Lung microvascular endothelial cell (primary cell): ENCODE data around the gene SNU13. TPM values are rescaled to one million over a fixed set of nuclear protein-coding genes. Genes with fewer than 3 reads are reported as not detected.
"Not testable (repeated sequence)": the region's sequence is repeated elsewhere in the genome, so short reads cannot be mapped to it uniquely, and the experiment has no call there.

Experiments used
- DNase-seq, 2 donors: peaks; one replicate each; pipeline versions ENCODE4 v3.0.0 to v3.0.0-alpha.2; 2010; ENCODE audit warnings: low read depth in 2 of 2
- total RNA-seq: library from RNA; depleted of rRNA; stranded (reverse); fragments of >200 nt; gene quantifications from 2 replicates; pipeline ENCODE4 v1.2.1, GENCODE V29; 2014

Gene SNU13
- total RNA-seq = 58.0 and 77.6 TPM in 2 replicates

- DNase-seq = peak; percentile 96 to 98
Observed at GRCh38 chr22:41688365-41689211, at the start of gene SNU13. Gene SNU13 (minus strand): TSS chr22:41688867. CDS start chr22:41688796, 71 bp downstream.

GRCh38 chr22:41733241-41733640 is 44.6 kb upstream of the SNU13 start:
- not testable (repeated sequence) for DNase-seq

GRCh38 chr22:41732096-41732772 is 43.6 kb upstream of the SNU13 start:
- DNase-seq = no peak

DNA sequence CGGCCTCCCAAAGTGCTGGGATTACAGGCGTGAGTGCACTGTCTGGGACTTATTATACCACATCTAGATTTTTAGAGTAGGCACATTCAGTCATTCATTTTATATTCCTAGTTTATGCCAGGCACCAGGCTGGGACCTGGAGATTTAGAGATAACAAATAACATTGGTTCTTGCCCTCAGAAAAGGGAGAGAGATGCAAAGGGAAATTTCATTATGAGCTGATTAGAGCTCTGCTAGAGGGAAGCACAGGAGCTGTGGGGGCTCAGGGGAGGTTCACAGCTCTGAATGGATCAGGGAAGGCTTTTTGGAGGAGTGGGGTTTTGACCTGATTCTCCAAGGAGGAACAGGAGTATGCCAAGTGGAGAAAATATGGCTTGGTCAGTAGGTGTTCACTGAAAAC is 42.9 kb upstream of the SNU13 start:
- DNase-seq = no peak

- no peak for DNase-seq
Observed at GRCh38 chr22:41725510-41726110, 36.9 kb upstream of the SNU13 start.

DNA sequence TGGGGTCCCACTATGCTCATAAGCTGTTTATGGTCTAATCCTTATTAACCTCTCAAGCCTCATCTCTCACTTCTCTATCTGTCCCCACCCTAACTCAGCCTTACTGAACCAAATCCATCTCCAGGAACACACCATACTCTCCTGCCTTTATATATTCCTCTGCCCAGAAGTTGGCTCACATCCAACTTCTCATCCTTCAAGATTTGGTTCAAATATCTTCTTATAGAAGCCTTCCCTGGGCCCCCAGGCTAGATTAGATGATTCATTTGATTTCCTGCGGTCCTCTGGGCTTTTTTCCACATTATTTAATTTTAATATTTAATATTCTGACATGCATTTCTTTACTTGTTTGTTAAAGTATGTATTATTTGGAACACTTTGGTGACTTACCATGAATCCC is 33.8 kb upstream of the SNU13 start:
- no peak for DNase-seq

DNA sequence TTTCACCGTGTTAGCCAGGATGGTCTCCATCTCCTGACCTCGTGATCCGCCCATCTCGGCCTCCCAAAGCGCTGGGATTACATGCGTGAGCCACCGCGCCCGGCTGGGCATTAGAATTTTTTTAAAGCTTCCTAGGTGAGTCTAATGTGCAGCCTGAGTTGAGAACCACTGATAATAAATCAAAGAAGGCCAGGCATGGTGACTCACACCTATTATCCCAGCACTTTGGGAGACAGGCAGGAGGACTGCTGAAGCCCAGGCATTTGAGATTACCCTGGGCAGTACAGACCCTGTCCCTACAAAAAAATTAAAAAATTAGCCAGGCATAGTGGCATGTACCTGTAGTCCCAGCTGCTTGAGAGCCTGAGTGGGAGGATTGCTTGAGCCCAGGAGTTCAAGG is 24.3 kb upstream of the SNU13 start:
- no peak for DNase-seq

DNA sequence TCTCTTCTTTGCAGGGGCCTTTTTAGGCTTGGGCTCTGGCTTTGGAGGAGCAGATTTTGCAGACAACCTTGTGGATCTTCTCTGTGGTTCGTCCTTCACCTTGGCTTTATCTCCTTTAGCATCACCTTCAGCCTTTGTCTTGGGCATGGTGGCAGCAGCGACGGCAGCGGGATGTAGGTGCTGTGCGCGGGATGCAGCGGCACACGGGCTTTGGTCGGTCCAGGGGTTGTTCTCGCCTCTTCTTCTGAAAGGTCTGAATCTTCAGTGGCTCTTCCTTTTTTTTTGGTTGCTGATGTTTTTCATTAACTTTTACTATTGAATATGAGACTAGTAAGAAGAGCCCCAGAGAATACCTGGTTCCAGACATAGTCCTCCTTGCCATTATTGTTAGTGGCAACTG is 20.7 kb upstream of the SNU13 start:
- no peak for DNase-seq

- DNase-seq = no peak
Observed at GRCh38 chr22:41702763-41703162, 14.1 kb upstream of the SNU13 start.

GRCh38 chr22:41700108-41700364 is 11.4 kb upstream of the SNU13 start:
- DNase-seq = no peak

DNA sequence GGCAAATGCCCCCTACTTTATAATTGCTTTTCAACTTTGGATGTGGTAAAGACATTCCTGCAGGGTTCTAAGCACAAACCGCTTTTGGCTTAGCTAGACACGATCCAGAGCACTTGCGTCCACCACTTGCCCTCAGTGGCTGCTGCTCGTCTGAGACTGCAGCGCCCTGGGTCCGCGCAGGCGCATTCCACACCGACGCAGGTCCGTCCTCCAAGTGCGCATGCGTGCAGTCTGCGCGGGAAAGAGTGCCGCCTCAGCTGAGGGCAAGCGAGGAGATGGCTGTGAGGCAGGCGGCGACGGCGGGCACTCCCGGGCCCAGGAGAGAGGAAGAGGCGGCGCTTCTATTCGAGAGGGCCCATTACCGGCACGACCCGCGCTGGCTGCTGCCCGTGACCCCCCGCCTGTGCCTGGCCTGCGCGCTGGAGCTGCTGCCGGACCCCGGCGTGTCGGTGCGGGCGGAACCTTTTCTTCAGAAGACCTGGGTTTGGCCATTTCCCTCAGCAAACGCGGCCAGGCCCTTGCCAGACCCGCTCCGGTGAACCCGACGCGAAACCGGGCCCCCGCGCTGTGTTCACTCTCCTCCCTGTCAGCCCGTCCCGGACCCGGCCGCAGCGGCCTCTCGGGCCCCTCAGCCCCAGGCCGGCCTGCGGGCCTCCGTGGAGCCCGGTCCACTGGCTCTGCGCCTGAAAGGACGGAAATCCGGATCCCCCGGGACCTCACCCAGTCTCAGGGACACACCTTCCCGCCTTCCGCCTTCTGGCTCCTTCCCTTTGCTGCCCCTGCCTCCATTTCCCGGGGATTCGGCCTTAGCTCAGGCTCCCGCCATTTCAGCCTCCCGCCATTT is 10.8 kb upstream of the SNU13 start, which contains the start of gene MEI1:
MEI1 (plus strand) TSS at position 240 of the 844 bp plus-strand sequence; CDS start at position 276, 36 bp downstream.
- DNase-seq = peak; percentile 71 to 88

DNA sequence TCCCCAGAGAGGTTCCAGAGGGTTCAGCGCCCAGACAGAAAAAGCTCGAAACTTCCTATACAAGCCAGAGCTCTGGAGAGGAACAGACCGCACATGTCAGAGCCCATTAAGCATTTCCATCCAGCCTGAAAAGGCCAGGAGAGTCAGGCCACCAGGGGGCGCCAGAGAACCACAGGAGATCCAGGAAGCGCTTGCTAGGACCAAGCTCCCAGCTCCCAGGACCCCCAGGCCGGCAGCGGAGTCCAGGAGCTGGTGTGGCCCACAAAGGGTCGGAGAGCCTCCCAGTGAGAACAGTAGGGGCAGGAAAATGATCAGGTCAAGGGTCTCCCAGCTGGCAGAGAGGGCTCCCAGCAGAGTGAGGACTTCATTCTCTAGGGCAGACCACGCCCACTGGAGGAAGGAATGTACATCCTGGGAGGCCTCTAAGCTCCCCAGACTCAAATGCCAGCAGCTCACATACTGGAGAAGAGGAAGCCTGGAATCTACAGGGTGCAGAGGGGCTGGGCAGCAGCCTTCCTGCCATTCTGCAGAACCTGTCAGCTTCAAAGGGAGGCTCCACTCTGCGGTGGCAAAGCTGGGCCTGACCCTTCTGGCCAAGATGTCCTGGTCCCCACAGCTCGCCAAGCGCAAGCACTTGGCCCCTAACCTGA is 8.6 kb upstream of the SNU13 start:
- peak; percentile 87 to 93 for DNase-seq

GRCh38 chr22:41696703-41697102 is 8.0 kb upstream of the SNU13 start:
- DNase-seq = no peak

DNA sequence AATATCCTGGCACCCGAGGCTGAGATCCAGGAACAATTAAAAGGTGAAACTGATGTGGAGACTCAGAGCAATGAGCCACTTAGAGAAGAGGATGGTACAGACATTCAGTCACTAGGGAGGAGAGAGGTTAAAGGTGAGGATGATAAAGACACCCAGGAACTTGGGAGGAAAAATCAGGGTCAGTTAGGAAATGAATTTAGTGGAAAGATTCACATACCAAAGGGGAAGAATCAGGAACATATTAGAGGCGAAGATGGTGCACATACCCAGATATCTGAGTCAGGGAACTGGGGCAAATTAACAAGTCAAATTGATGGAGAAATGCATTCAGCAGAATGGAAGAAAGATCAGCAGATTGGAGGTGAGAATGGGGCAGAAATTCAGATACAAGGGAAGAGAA is 6.5 kb upstream of the SNU13 start:
- no peak for DNase-seq

DNA sequence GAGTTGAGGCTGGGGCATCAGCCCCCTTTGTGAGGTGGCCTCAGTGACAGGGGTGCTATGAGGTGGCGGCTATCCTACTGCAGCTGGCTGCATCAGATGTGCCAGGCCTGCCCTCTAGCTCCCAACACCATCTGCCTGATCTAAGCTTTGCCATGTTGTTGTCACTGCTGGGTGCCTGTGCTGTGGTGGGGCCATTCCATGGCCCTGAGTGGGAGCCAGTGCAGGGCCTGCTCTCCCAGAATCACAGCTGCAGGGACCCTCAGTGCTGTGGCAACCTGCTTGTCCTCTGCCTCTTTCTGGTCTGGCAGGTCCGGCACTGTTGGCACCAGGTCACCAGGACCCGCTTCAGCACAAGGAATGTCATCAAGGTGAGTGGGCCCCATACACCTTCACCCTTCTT is 1.8 kb upstream of the SNU13 start:
- no peak for DNase-seq

- peak; percentile 46 to 51 for DNase-seq
Observed at GRCh38 chr22:41687901-41688364, 734 bp downstream of the SNU13 start.

- DNase-seq = not testable (repeated sequence)
Observed at GRCh38 chr22:41686890-41687289, 1.8 kb downstream of the SNU13 start.

DNA sequence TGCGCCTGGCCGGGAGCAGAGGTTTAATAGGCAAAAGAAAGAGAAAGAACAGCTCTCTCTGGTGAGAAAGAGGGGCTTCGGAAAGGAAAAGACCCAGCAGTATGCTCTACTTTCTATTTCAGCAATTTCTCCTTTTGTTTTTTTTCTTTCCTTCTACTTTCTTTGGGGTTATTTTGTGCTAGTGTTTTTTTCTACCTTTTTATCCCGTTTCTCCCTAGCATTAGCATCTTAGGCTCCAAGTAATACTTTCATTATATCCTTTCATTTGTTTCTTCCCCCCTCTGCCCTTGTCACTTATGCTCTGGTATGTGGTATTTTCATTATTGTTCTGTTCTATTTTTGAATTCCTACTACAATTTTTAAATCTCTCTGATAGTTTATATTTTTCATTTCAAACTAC is 4.5 kb downstream of the SNU13 start:
- no peak for DNase-seq

DNA sequence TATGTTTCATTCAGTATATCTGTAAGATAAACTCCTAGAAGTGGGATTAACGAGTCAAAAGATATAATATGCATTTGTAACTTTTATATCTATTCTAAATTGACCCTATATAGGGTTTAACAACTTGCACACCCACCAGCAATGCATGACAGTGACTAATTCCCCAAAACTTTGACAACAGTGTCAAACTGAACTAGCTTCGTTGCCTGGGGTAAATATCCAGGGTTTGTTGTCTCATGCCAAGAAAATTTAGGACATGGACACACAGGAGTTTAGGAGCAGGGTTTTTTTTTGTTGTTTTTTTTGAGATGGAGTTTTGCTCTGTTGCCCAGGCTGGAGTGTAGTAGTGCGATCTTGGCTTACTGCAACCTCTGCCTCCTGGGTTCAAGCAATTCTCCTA is 5.1 kb downstream of the SNU13 start:
- no peak for DNase-seq

GRCh38 chr22:41683052-41683451 is 5.6 kb downstream of the SNU13 start:
- no peak for DNase-seq
